ENCODE data around the gene TMIGD1.
"Not testable (repeated sequence)": the region's sequence is repeated elsewhere in the genome, so short reads cannot be mapped to it uniquely, and the experiment has no call there.

TMIGD1 gene

GRCh38 chr17:30358055-30358760, 24.4 kb upstream of the TMIGD1 start:
- no peak for DNase-seq

DNA sequence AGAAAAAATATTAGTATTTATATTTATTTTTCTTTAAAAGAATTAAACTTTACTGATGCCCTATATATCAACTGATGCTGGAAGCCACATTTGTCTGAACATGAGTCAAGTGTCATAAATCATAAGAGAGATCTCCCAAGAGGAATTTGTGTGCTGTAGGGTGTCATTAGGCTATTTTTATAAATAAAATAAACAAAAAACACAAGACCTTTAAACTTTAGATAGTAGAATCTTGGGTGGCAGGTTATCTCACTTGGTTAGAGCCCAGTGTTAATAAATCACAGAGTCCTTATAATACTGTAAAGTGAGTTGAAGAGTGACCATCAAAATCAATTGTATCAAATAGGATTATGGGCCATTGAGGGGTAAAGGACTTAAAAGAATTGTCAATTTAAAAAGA, 23.6 kb upstream of the TMIGD1 start:
- DNase-seq: no peak

DNA sequence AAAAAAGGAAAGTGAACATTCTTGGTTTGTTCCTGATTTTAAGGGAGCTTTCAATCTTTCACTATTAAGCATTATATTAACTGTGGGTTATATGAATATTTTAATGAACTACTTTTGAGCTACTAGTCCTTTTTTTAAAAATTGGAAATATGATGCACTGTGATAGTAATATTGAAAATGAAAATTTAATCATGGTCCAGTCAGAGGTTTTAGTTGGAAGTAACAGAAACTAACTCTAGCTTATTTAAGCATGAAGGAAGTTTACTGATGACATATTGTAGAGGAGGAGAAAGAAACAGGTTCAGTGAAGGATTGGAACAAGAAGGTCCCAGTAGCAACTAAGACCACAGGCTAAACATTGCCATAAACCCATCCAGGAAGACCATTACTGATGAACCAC, 20.8 kb upstream of the TMIGD1 start:
- no peak for DNase-seq

DNA sequence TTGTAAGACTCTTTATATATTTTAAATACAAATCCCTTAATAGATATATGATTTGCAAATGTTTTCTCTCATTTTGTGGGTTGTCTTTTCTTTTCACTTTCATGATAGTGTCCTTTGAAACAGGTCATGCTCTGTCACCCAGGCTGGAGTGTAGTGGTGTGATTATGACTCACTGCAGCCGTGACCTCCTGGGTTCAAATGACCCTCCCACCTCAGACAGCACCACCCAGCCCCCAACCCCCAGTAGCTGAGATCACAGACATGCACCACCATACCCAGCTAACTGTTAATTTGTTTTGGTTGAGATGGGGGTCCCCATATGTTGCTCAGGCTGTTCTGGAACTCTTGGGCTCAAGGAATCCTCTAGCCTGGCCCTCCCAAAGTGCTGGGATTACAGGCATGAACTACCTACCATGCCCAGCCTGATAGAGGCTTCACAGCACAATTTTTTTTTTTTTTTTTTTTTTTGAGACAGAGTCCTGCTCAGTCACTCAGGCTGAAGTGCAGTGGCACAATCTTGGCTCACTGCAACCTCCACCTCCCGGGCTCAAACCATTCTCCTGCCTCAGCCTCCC, 18.5 kb upstream of the TMIGD1 start:
- no peak for DNase-seq

DNA sequence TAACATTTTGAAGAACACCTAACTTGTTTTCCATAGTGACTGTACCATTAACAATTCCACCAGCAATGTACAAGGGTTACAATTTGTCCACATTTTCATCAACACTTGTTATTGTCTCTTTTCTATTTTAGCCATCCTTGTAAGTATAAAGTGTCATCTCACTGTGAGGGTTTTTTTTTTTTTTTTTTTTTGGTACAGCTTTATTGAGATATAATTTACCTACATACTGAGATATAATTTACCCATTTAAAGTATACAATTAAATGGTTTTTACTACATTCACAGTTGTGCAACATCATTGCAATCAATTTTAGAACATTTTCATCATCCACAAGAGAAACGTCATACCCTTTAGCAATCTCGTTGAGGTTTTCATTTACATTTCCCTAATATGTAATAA, 17.9 kb upstream of the TMIGD1 start:
- no peak for DNase-seq

DNA sequence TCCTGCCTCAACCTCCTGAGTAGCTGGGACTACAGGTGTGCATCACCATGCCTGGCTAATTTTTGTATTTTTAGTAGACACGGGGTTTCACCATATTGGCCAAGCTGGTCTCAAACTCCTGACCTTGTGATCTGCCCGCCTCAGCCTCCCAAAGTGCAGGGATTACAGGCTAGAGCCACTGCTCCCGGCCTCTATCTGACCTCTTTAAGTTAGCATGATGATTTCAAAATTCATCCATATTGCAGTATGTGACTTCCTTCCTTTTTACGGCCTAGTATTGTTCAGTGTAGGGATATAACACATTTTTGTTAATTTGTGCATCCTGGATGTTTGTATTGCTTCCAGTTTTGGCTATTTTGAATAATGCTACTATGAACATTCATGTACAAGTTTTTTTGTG, 17.4 kb upstream of the TMIGD1 start:
- not testable (repeated sequence) for DNase-seq

- DNase-seq: no peak
Observed at GRCh38 chr17:30349252-30349651, 15.4 kb upstream of the TMIGD1 start.

DNA sequence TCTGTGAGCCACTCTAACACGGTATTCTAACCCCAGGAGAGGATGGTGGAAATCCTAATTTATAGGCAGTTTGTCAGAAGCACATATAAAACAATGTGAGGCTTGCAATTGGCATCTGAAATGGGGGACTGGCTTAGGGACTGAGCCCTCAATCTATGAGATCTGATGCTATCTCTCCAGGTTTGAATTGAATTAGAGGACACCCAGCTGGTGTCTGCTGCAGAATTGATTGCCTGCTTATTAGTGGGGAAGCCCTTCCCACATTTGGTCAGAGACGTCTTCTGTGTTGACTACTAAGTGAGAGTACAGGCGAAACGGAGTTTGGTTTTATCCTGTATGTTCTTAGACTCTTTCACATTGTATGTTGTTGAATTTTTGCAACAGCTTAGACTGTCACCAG, 13.6 kb upstream of the TMIGD1 start:
- DNase-seq: no peak

DNA sequence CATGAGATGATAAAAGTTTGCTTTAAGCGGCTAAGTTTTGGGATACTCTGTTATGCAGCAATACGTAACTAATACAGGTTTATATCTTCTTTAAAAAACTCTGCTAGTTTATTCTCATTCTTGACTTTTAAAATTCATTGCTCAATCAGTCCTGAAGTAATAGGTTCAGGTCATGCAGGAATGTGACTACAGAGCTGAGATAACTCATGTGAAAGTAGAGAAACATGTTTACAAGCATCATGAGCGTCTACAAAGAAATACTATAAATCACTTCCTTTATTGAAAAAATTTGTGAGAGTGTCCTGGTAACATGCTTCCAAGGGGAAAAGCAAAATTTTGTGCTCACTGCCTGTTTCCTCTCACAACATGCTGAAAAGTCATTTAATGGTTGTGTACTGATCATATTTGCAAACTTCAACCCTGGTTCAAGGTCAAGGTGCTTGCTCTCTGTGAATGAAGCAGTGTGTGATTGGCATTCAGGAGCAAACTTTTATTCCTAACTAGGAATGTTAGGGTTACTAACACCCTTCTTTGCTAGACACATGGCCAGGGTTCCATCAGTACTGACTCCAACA, 12.5 kb upstream of the TMIGD1 start:
- no peak for DNase-seq

GRCh38 chr17:30345527-30346075, 11.7 kb upstream of the TMIGD1 start:
- DNase-seq: no peak

DNA sequence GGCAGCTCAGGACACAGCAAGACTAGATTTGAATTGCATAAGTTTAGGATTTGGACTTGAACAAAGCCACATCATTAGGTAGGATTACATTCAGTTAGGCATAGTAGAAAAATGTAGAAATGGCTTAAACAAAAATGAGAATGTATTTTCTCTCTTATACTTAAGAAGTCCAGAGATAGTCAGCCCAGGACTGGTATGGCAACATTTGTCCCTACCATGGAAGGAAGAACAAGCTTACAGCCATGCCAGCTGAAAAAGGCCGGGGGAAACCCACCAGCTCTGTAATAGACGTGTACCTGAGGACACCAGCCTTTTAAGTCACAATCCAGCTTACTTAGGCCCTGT, 11.2 kb upstream of the TMIGD1 start:
- no peak for DNase-seq

DNA sequence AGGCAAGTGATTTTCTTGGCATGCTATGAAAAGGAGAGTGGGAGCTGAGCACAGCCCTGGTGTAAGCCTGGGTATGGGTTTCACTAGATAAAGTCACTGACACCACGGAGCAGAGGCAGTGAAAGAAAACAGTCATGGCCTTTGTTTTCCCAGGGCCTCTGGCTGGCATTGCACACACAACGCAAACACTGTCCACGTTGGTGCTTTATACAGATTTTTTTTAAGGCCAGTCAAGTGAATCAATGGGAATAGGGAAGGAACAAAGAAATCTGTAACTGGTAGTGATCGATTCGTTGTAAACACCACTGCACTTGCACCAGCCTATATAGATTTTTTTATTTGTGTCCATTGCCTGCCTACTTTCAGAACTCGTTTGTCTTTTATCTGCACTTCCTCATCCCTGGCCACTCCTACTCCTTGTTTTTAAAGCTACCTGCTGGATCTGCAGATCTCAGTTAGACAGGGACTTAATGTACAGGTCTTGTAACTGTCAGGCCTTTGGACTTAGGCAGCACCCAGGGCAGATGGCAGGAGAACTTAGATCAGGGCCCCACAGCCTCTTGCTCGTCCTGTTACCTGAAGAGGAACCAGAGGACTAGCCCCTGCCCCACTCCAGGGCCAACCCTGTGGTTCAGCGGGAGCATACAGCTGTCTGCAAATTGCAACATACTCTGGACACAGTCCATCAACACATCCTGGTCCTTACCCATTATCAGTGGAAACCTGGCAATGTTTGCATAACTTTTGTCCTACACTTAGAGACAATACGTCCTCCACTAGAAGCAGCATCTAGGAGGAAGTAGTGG, 10.6 kb upstream of the TMIGD1 start:
- no peak for DNase-seq

- no peak for DNase-seq
Observed at GRCh38 chr17:30343796-30344195, 9.9 kb upstream of the TMIGD1 start.

DNA sequence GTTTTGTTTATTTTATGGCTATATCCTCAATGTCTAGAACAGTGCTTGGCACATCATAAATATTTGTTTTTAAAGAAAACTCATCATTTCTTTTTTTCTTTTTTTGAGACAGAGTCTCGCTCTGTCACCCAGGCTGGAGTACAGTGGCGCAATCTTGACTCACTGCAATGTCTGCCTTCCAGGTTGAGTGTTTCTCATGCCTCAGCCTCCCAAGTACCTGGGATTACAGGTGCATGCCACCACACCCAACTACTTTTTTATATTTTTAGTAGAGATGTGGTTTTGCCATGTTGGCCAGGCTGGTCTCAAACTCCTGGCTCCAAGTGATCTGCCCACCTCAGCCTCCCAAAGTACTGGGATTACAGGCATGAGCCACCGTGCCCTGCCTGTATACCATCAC, 9.4 kb upstream of the TMIGD1 start:
- DNase-seq: not testable (repeated sequence)

GRCh38 chr17:30341703-30342249, 7.9 kb upstream of the TMIGD1 start:
- no peak for DNase-seq

GRCh38 chr17:30340801-30341356, 7.0 kb upstream of the TMIGD1 start:
- DNase-seq: no peak

- DNase-seq: no peak
Observed at GRCh38 chr17:30339086-30339485, 5.2 kb upstream of the TMIGD1 start.

DNA sequence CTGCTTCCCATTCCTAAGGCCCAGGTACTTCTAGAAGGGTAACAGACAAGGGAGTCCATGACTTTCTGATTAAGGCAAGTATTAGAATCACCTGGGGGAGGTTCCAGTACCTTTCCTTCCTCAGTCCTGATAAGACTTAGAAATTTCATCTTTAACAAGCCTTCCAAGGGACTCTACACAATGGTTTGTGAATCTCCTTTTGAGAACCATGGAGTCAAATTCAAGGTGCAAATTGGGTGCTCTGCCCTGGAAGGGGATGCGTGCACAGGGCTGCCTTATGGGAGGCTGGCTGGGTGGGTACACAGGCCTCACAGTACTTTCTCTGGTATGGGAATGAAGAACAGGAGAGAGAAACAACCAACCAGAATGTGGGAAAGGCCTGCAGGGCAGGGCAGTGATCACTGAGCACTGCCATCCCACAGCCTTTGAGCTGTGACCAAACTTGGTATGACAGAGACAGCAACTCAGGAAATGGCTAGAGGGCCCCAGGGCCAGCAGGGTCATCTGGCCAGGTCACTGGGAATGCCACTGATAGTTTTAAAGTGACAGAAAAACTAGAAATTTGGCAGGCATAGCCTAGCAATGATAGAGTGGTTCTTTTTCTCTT, 3.6 kb upstream of the TMIGD1 start:
- DNase-seq: no peak

DNA sequence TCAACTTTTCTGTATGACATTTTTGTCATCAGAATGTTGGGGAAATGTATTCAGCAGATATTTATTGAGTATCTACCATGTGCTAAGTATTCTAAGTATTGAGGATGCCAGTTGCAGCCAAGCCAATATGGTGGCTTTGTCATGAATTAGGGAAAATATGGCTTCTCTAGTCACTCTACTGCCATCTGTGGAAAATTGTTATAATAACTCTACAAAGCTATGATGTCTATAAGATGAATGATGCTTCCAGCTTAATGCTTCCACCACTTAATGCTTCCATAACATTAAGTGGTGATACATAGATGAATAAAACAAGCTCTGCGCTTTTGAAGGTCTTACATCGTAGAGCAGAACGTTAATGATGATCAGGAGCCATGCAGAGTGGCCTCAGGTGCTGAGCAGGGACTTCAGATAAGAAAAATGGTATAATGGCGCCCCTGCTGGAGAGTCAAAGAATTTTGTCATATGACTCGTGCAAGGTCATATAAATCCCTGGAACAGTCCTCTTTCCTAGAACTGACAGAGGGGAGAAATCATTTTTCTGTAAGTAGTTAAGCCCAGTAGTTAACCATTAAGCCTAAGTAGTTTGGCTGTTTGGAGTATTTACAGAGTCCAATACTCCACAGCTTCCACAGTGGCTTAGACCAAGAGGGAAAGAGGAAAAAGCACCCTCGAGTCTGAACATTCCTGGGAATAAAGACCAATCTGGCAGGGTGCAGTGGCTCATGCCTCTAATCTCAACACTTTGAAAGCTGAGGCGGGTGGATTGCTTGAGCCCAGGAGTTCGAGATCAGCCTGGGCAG, 2.7 kb upstream of the TMIGD1 start:
- peak; percentile 71 for DNase-seq

DNA sequence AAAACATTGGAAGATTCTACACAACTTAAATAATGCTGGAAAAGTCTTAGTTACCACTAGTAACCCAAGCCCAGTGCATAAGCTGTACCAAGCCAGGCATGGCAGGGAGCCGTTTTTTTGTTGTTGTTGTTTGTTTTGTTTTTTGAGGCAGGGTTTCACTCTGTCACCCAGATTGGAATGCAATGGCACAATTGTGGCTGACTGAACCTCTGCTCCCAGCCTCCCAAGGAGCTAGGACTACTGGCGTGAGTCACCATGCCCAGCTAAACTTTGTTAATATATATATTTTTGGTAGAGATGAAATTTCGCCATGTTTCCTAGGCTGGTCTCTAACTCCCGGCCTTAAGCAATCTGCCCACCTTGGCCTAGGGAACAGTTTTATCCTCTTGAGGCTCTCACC, 564 bp upstream of the TMIGD1 start:
- no peak for DNase-seq

- DNase-seq: no peak
Observed at GRCh38 chr17:30332057-30332542, 1.8 kb downstream of the TMIGD1 start.

DNA sequence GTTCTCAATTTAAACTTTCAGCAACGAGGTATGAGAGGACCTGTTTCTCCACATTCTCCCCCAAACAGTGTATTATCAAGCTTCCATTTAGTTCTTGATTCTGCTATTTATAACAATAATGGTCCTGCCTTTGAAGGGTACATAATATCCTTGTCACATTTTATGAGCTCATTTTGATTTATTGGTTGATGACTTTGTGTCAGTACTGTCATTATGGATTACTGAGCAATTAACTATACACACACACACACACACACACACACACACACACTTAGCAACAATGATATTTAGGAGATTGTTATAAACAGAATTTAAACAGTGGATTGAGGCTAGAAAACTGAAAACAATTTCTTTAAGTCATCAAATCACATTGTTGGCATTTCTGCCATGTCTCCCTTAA, 7.0 kb downstream of the TMIGD1 start:
- no peak for DNase-seq

All from DMS 273 treated with DMSO at 0.1 percent for 48 hours (cell line).